ENCODE data around the gene FOXL2.

Gene FOXL2

DNA sequence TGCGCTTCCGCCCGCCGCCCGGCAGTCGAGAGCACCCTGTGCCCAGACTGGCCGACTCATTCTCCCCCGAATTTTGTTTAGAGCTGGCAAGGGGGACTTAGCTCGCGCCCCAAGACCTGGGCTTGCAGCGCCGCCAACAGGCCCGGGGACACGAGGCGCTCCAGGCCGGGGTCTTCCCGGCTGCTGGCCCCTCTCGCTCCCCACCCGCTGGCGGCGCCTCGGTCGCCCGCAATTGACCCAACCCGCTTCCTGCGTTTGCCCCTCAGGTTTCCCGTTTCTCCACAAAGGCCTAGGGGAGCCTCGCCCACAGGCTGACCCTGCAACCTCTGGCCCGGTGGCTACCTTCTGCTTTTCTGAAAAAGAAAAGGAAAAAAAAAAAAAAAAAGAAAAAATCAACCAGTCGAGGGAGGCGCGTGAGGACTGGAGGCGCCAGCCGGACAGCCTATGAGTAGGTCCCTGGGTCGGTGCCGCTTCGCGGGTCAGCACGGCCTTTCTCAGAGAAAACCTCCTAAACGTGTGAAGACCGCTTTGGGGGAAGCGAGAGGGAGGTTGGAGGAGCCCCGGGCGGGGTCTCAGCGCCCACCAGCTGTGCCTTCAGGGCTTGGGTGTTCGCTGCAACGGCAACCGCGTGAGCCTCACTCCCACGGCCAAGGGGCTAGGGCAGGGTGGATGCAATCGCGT, 7.2 kb downstream of the FOXL2 start:
- in situ Hi-C loops (cut with MboI; ENCODE audit: low pct_unique_long_range_greater_than_20kb, low sequenced_read_pairs, unreplicated experiment), result loop anchor here (25.0 kb wide), 2 partner anchors 373 to 477 kb away; no protein-coding TSS in a partner anchor
- TF ChIP-seq, protein P1, sequence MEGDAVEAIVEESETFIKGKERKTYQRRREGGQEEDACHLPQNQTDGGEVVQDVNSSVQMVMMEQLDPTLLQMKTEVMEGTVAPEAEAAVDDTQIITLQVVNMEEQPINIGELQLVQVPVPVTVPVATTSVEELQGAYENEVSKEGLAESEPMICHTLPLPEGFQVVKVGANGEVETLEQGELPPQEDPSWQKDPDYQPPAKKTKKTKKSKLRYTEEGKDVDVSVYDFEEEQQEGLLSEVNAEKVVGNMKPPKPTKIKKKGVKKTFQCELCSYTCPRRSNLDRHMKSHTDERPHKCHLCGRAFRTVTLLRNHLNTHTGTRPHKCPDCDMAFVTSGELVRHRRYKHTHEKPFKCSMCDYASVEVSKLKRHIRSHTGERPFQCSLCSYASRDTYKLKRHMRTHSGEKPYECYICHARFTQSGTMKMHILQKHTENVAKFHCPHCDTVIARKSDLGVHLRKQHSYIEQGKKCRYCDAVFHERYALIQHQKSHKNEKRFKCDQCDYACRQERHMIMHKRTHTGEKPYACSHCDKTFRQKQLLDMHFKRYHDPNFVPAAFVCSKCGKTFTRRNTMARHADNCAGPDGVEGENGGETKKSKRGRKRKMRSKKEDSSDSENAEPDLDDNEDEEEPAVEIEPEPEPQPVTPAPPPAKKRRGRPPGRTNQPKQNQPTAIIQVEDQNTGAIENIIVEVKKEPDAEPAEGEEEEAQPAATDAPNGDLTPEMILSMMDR (IDR thresholded peaks at IDR 0.05; ENCODE audit: extremely low read depth, insufficient read depth, missing control alignments), result no peak
- DNase-seq (ENCODE audit: low spot score), result no peak

DNA sequence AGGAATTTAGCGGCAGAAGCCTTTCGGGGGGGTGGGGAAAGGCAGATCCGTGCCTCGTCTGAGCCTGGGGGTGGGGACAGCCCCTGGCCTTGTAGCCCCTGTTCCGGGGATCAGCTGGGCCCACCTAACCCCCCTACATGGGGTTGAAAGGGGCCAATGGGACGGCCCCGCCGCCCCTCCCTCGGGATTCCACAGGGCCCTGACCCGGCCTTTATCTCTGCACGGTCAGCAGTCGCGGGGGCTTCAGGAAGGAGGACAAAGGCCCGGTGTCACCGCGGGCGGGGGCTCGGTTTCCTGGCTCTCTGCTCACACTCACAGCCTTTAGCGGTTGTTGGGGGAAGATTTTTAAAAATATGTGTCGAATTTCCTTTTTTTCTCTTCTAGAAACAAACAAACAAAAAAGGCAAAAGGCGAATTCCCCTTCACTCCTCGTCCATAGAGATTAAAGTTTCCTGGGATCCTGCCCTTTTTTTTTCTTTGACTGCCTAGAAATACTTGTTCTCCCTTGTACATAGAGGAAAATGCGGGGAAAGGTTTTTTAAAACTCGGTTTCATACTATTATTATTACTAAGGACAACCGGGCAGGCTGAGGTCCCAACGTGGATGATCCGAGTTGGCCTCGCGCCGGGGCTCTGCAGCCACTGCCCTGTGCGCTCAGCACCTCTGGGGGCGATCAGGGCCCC, 7.9 kb downstream of the FOXL2 start:
- in situ Hi-C loops (cut with MboI; ENCODE audit: low pct_unique_long_range_greater_than_20kb, low sequenced_read_pairs, unreplicated experiment), result loop anchor here (25.0 kb wide), 2 partner anchors 373 to 477 kb away; no protein-coding TSS in a partner anchor
- TF ChIP-seq, protein P1 (IDR thresholded peaks at IDR 0.05; ENCODE audit: extremely low read depth, insufficient read depth, missing control alignments), result no peak

DNA sequence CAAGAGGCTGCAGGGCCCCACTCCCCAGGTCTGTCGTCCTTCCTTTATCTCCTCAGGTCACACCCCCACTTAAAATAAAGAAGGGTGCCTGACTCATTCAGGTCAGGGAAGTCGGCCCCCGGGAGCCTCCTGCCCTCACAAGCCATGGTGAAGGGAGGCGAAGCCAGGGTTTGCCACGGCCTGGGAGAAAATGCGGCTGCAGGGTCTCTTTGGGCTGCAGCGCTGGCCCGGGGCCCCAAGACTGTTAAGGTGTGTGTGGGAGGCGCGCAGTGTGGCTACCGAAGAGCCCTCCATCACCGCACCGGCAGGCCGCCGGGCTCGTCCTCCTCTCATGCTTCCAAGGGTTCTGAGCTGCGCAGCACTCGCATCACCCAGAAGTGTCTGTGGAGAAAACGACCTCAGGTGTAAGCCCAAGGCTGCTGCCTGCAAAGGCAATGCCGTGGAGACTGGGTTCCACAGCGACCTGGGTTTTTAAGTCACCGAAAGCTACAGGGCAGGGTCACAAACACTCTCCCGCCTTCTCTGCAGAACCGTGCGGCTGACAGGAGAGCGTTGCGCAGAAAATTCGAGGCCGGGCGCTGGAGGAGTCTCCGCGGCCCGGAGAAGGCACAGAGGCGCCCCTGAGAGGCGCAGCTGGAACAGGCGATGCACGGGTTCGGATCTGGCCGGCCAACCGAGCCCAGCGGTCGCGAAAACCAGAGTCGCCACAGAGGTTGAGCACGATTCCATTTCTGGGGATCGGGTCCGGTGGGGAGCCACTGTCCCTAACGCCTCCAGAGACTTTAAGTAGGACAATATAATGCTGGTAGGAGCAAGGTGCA, 8.7 kb downstream of the FOXL2 start:
- no peak for DNase-seq (ENCODE audit: low spot score)
- in situ Hi-C loops (cut with MboI; ENCODE audit: low pct_unique_long_range_greater_than_20kb, low sequenced_read_pairs, unreplicated experiment), result loop anchor here (25.0 kb wide), 2 partner anchors 374 to 476 kb away; no protein-coding TSS in a partner anchor
- TF ChIP-seq, protein P1 (IDR thresholded peaks at IDR 0.05; ENCODE audit: extremely low read depth, insufficient read depth, missing control alignments), result no peak

More for the DNA sequence above, 7.9 kb downstream of the FOXL2 start:
- no peak for DNase-seq (ENCODE audit: low spot score)

DNA sequence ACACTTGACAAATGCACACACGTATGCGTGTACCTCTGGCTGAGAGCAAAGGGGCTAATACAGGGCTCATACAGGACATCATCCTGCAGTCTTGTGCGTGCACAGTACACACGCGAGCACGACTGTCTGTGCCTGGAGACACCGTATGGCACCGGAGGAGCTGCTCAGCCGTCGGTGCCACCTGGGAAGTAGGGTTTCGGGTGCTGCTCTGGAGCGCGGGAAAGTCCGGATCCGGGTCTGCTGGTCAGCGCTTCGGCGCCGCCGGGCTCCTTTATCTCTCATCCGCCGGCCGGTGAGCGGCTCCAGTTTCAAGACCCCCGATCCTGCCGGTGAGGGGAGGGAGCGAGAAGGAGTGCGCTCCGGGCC, 9.3 kb downstream of the FOXL2 start:
- DNase-seq (ENCODE audit: low spot score), result no peak
- in situ Hi-C loops (cut with MboI; ENCODE audit: low pct_unique_long_range_greater_than_20kb, low sequenced_read_pairs, unreplicated experiment), result loop anchor here (25.0 kb wide), 2 partner anchors 375 to 475 kb away; no protein-coding TSS in a partner anchor
- TF ChIP-seq, protein P1 (IDR thresholded peaks at IDR 0.05; ENCODE audit: extremely low read depth, insufficient read depth, missing control alignments), result no peak

DNA sequence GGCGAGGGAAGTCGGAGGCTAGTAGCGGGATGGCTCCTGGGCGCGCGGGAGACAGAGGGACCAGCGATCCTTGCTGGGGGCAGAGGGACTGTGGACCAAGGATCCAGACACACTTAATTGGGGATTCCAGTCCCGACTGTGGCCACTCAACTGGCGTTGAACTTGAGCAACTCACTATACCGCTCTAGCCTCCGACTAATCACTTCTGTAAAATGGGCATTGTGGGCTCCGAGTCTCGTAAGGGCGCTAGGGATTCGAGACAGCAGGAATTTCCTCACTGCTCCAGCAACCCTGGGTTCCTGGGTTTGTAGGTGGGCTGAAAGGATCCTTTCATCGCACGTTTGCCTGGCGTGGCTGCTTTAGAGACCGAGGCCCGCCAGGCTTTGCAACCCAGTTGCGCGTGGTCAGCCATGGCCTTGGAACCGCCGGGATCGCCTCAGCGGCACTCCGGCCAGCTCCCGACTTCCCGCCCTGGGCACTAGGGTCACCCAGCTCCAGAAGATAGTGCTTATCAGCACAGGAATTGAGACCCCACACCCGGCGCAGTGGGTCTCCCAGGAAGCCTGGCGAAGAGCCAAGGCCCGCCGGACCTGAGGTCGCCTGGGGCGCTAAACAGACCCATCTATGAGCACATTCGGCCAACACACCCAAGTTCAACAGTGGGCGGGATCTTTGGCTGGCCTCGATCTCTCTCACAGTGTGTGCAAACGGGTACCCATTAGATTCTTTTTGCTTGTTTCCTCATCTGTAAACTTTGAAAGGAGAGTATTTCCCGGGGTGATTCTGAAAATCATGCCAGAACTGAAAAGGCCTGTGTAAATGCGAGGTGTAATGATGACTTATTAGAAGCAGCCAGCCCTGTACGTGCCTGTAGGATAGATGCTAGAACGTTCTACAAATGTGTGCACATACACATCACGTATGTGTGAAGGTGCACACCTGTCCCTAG, 9.9 kb downstream of the FOXL2 start:
- no peak for DNase-seq (ENCODE audit: low spot score)
- in situ Hi-C loops (cut with MboI; ENCODE audit: low pct_unique_long_range_greater_than_20kb, low sequenced_read_pairs, unreplicated experiment), result loop anchor here (25.0 kb wide), 2 partner anchors 375 to 475 kb away; no protein-coding TSS in a partner anchor
- TF ChIP-seq, protein P1 (IDR thresholded peaks at IDR 0.05; ENCODE audit: extremely low read depth, insufficient read depth, missing control alignments), result no peak
